Activated effector memory CD4-positive, alpha-beta T cell treated with anti-CD3 and anti-CD28 coated beads, Interleukin-2, amount 50 U/mL, for 16 hours (primary cell): Measurements from ENCODE around the gene BTRC.
"Not testable (repeated sequence)": the region's sequence is repeated elsewhere in the genome, so short reads cannot be mapped to it uniquely, and the experiment has no call there.

Experiments used
- DNase-seq: peaks from one replicate; pipeline ENCODE4 v3.0.0-alpha.2; 2020

Gene BTRC

DNA sequence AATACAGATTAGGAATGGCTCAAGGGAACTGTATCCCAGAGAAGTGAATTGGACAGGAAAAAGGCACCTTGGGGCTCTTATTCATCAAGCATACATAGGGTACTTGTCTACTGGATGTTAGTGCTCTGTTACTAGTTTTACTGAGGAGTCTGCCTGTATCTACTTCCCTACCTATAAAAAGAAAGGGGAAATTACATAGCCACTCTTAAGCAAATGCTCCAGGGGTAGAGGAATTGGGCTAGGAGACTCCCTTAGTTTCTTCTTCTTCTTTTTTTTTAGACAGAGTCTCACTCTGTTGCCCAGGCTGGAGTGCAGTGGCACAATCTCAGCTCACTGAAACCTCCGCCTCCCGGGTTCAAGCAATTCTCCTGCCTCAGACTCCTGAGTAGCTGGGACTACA, 239.4 kb downstream of the BTRC start:
- not testable (repeated sequence) for DNase-seq

DNA sequence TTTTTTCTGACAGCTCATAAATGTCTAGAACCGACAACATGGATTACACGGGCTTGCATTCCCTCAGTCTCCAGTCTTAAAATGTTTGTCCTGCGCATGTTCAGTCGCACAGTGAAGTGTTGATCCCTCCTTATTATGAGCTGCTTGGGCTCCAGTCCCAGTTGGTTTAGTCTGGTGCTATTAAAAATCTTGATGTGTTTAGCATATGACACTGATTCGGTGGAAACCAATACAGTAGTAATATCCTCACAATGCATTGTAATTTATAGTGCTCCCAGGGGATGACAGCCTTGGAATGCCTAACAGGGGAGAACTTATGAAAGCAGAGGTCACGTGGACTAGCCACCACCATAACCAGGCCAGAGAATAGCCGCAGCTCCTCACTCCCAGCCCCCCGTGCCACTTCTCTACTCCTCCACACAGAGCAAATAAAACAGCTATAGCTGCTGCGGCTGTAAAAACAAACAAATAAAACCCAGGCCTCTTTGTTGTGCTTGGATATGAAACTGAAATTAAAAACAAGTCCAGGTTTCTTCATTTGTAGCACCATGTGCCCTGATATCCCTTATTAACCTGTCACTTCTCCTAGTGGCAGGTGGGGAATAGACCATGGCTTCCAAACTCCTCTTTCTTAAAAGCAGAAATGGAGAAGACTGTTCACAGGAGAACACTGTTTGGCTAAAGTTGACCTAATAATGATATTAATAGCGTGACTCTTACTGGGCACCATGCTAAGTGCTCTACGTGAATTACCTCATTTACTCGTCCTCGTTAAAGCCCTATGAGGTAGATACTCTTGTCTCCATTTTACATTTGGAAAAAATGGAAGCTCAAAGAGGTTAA, 241.8 kb downstream of the BTRC start:
- DNase-seq = no peak

DNA sequence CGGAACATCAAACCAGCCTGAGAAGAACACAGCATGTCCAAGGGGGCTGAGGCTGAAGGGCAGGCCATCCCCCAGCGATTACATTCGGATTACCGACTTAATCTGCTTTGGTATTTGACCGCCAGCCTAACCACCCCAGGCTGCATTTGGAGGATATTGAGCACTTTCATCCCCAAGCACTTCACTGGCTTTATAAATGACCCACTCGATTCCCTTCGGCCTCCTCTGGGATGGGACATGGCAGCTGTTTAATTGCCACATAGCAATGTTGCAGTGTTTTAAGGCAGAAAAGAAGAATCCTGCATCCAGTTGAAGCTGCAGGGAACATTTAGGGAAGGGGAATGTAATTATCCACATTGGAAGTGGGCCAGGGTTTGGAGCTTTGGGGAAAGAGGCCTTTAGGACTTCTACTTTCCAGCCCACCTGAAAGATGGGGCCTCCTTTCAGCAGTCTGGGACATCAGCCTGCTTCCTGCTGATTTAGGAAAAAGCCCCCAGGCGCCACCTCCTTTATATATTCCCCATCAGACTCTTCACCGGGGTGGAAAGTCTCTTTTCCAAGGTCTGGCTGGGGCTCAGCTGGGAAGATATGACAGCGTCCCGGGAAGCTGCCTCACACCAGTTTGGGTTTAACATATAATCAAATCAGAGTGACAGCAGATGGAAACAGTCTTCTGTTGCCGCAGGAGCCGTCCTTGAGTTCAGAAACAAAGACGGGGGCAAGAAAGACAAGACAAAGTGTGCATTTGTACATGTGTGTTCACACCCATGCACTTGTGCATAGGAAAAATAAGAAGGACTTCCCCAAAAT, 243.3 kb downstream of the BTRC start:
- DNase-seq = no peak

DNA sequence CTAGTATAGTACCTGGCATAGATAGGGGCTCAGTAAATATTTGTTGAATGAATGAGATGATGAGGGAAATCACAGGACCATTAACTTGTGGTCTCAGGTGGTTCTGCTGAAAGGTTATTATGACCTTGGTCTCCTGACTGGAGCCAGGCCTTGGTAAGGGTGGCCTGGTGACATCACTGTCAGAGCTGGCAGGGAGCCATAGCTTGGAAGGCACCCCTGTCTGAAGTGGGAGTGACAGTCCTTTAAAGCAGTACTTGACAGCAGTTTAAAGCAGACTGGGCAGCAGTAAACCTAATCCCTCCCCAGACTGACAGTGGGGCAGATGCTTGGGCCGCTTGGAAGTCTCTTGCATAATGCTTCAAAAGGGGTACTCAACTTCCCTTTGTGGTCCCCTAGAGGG, 247.6 kb downstream of the BTRC start:
- DNase-seq = peak; percentile 39

DNA sequence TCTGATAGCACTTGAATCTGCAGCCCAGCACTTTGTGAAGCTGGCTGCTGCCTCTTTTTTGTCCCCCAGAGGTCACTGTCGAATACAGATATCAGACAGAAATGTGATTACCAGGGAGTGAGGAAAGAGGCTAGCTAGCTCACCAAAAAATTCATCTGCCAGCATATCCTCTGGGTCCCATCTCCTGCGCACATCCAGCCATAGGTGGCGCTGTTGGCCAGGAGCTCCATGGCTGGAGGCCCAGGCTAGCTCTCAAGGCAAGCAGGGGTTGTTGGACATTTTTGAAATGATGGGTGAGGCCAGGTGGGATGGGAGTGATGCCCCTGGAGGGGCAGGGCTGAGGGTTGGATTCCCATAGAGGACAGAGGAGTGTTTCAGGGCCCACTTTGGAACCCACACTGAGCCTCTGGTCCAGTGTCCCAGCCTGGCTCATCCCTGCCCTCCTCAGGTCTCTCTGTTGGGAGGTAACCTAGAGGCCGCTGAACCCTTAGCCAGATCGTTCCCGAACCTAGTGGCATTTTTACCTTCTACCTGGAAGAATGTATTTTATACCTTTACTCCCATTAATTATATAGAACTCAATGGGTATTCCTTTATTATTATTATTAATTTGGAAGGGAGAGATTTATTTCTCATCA, 248.9 kb downstream of the BTRC start:
- DNase-seq = peak; percentile 86
